Lower lobe of right lung (tissue), 2 donors: ENCODE measurements around the gene IARS2. TPM values are rescaled to one million over a fixed set of nuclear protein-coding genes. Genes with fewer than 3 reads are reported as not detected.
"Not testable (repeated sequence)": the region's sequence is repeated elsewhere in the genome, so short reads cannot be mapped to it uniquely, and the experiment has no call there.

Experiments
- ATAC-seq, 2 donors: fragments of 200-7000 bp; cut with Tn5 transposase; one replicate each; pipeline ENCODE4 v1.9.1; 2020 to 2022; ENCODE audit warnings: mild to moderate bottlenecking in 2 of 2, moderate library complexity in 2 of 2
- DNase-seq: peaks from one replicate; pipeline ENCODE4 v3.0.0-alpha.2; 2020
- H3K27ac ChIP-seq: fragments of 200-600 bp; one replicate; pipeline ENCODE4 v1.8.0; 2022
- H3K27me3 ChIP-seq: fragments of 200-600 bp; one replicate; pipeline ENCODE4 v1.8.0; 2022; ENCODE audit warnings: low read depth
- H3K36me3 ChIP-seq: fragments of 200-600 bp; one replicate; pipeline ENCODE4 v1.8.0; 2022; ENCODE audit warnings: mild to moderate bottlenecking
- H3K4me1 ChIP-seq: fragments of 200-600 bp; one replicate; pipeline ENCODE4 v1.8.0; 2022
- H3K4me3 ChIP-seq: fragments of 200-600 bp; one replicate; pipeline ENCODE4 v1.8.0; 2022; ENCODE audit warnings: mild to moderate bottlenecking
- H3K9me3 ChIP-seq: fragments of 200-600 bp; one replicate; pipeline ENCODE4 v1.8.0; 2022
- intact Hi-C: fragments of 100-400 bp; cut with DNase I; formaldehyde crosslinking; loops from one replicate; pipeline ENCODE4 v1.11.0; 2022
- total RNA-seq: library from RNA; stranded (reverse); fragmentation: NEBNext Ultra II Directional; extraction: Animal tissue kit (Norgen Biotek cat#: 25700); gene quantifications from one replicate; pipeline ENCODE4 v1.2.1, GENCODE V29; 2021
- TF ChIP-seq, protein P1 (sequence below): fragments of 200-600 bp; IDR thresholded peaks from one replicate; pipeline ENCODE4 v1.8.0; 2022; ENCODE audit warnings: antibody characterized with exemption, mild to moderate bottlenecking
- donor health status: DM: no; HTN: yes; CAD: no; lungs with severe emphysema.

Gene IARS2
- total RNA-seq, 1 donor from 2014 or later, result 51.9 TPM

- Histone ChIP-seq H3K9me3 (no peaks in the 10 kb centered on the region), H3K36me3 (peaks cover 81% of the 10 kb centered on the region), H3K27me3 (no peaks in the 10 kb centered on the region), H3K4me3 (no peak overlapping the region), H3K4me1 (no peaks in the 10 kb centered on the region), H3K27ac (no peak overlapping the region)
- no peak for ATAC-seq
- intact Hi-C loops, result no loop called here
- no peak for DNase-seq
- TF ChIP-seq, protein P1, sequence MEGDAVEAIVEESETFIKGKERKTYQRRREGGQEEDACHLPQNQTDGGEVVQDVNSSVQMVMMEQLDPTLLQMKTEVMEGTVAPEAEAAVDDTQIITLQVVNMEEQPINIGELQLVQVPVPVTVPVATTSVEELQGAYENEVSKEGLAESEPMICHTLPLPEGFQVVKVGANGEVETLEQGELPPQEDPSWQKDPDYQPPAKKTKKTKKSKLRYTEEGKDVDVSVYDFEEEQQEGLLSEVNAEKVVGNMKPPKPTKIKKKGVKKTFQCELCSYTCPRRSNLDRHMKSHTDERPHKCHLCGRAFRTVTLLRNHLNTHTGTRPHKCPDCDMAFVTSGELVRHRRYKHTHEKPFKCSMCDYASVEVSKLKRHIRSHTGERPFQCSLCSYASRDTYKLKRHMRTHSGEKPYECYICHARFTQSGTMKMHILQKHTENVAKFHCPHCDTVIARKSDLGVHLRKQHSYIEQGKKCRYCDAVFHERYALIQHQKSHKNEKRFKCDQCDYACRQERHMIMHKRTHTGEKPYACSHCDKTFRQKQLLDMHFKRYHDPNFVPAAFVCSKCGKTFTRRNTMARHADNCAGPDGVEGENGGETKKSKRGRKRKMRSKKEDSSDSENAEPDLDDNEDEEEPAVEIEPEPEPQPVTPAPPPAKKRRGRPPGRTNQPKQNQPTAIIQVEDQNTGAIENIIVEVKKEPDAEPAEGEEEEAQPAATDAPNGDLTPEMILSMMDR, result no peak
Measured at GRCh38 chr1:220151454-220151853, 57.5 kb downstream of the IARS2 start.

GRCh38 chr1:220153147-220153546 is 59.2 kb downstream of the IARS2 start:
- Histone ChIP-seq H3K36me3 (peaks cover 81% of the 10 kb centered on the region), H3K4me1 (no peaks in the 10 kb centered on the region), H3K9me3 (no peaks in the 10 kb centered on the region), H3K27me3 (no peaks in the 10 kb centered on the region), H3K4me3 (no peak overlapping the region), H3K27ac (no peak overlapping the region)
- DNase-seq, result no peak
- ATAC-seq, result no peak
- TF ChIP-seq, protein P1, result no peak
- intact Hi-C loops, result no loop called here

- ATAC-seq, result no peak
- TF ChIP-seq, protein P1, result no peak
Measured at GRCh38 chr1:220156620-220157146, 62.8 kb downstream of the IARS2 start.

DNA sequence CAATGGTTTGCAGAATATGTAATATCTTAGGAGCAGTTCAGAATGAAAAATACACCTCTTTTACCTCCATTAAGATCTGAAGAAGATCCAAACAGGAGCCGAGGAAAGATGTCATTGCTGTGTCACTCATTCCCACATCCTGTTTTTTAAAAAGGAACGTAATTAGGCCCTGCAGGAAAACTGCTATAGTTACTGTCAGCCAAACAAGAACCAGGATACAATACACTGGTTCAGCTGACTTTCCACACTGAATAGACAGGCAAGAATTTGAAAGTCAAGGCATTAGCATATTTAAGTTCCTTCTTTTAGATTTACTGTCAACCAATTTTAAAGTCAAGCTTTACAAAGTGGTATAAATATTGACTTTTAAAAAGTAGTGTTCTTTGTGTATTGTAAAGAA is 63.8 kb downstream of the IARS2 start:
- Histone ChIP-seq H3K4me1 (no peaks in the 10 kb centered on the region), H3K9me3 (no peaks in the 10 kb centered on the region), H3K36me3 (peaks cover 96% of the 10 kb centered on the region), H3K27ac (no peak overlapping the region), H3K4me3 (no peak overlapping the region), H3K27me3 (no peaks in the 10 kb centered on the region)
- TF ChIP-seq, protein P1, result no peak
- ATAC-seq, result no peak
- intact Hi-C loops, result no loop called here
- no peak for DNase-seq

More at GRCh38 chr1:220156620-220157146, 62.8 kb downstream of the IARS2 start:
- H3K9me3 ChIP-seq, result no peaks in the 10 kb centered on the region
- H3K4me3 ChIP-seq, result no peak overlapping the region
- no peaks in the 10 kb centered on the region for H3K4me1 ChIP-seq
- no peak overlapping the region for H3K27ac ChIP-seq
- no peak for DNase-seq
- peaks cover 96% of the 10 kb centered on the region for H3K36me3 ChIP-seq
- H3K27me3 ChIP-seq, result no peaks in the 10 kb centered on the region
- intact Hi-C loops, result no loop called here

DNA sequence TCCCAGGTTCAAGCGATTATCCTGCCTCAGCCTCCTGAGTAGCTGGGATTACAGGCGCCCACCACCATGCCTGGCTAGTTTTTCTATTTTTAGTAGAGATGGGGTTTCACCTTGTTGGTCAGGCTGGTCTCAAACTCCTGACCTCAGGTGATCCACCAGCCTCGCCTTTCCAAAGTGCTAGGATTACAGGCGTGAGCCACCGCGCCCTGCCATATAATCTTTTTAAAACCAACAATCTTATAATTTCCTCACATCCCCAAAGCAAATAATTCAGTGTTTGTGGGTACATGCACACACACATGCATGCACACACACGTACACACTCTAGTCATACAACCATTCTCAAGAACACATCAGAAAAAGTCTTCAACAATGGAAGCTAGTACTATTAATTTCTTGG is 64.6 kb downstream of the IARS2 start:
- DNase-seq, H3K4me1 ChIP-seq, H3K27ac ChIP-seq, H3K9me3 ChIP-seq, H3K27me3 ChIP-seq, H3K4me3 ChIP-seq, intact Hi-C loops, ATAC-seq: not testable (repeated sequence)
- peaks cover 90% of the 10 kb centered on the region for H3K36me3 ChIP-seq

GRCh38 chr1:220159041-220159440 is 65.1 kb downstream of the IARS2 start:
- Histone ChIP-seq H3K9me3 (no peaks in the 10 kb centered on the region), H3K27me3 (no peaks in the 10 kb centered on the region), H3K4me1 (no peaks in the 10 kb centered on the region), H3K27ac (no peak overlapping the region), H3K4me3 (no peak overlapping the region), H3K36me3 (peaks cover 90% of the 10 kb centered on the region)
- TF ChIP-seq, protein P1, result no peak
- ATAC-seq, result no peak
- no peak for DNase-seq
- intact Hi-C loops, result no loop called here
